ENCODE results near the gene NTM. TPM values are rescaled to one million over a fixed set of nuclear protein-coding genes. Genes with fewer than 3 reads are reported as not detected.

Gene NTM
- total and polyA plus RNA-seq, 4 experiments from 2014 or later, result not detected

GRCh38 chr11:132196928-132197327 lies 826.5 kb downstream of the NTM start:
- Histone ChIP-seq H3K4me1 (ENCODE audit: insufficient read depth, low read length) (no peaks in the 10 kb centered on the region), H3K36me3 (ENCODE audit: insufficient read depth, low read length) (no peaks in the 10 kb centered on the region), H3K4me3 (ENCODE audit: low read length in 2 of 2) (no peak overlapping the region), H3K9me3 (ENCODE audit: control insufficient read depth in 1 of 2, low read length in 2 of 2) (no peaks in the 10 kb centered on the region), H3K27me3 (ENCODE audit: insufficient read depth, low read length) (no peaks in the 10 kb centered on the region), H3K27ac (ENCODE audit: low read depth, low read length) (no peak overlapping the region)
- H3K4me1 Mint-ChIP-seq, result no peaks in the 10 kb centered on the region
- H3K27me3 Mint-ChIP-seq, result no peaks in the 10 kb centered on the region
- CTCF ChIA-PET (ENCODE audit: partially characterized antibody), result no interaction called here
- H3K9me3 Mint-ChIP-seq, result peaks cover 0 to 19% (median 6%) of the 10 kb centered on the region in 8 donors
- POLR2A ChIA-PET (ENCODE audit: partially characterized antibody), result no interaction called here
- H3K4me3 Mint-ChIP-seq, result no peak overlapping the region
- no peaks in the 10 kb centered on the region for H3K36me3 Mint-ChIP-seq
- intact Hi-C loops (cut with micrococcal nuclease), result no loop called here
- no peak for DNase-seq
- H3K27ac Mint-ChIP-seq, result no peak overlapping the region

GRCh38 chr11:132200353-132200936 lies 830.0 kb downstream of the NTM start:
- no peaks in the 10 kb centered on the region for H3K27me3 Mint-ChIP-seq
- no peak overlapping the region for H3K27ac ChIP-seq (ENCODE audit: low read depth, low read length)
- H3K4me1 ChIP-seq (ENCODE audit: insufficient read depth, low read length), result no peaks in the 10 kb centered on the region
- H3K9me3 ChIP-seq (ENCODE audit: control insufficient read depth in 1 of 2, low read length in 2 of 2), result no peaks in the 10 kb centered on the region
- no peaks in the 10 kb centered on the region for H3K4me1 Mint-ChIP-seq
- H3K27ac Mint-ChIP-seq, result no peak overlapping the region
- no peak overlapping the region for H3K4me3 Mint-ChIP-seq
- no peak overlapping the region for H3K4me3 ChIP-seq (ENCODE audit: low read length in 2 of 2)
- no peaks in the 10 kb centered on the region for H3K27me3 ChIP-seq (ENCODE audit: insufficient read depth, low read length)
- no peaks in the 10 kb centered on the region for H3K36me3 Mint-ChIP-seq
- no peaks in the 10 kb centered on the region for H3K36me3 ChIP-seq (ENCODE audit: insufficient read depth, low read length)
- ChIA-PET POLR2A (ENCODE audit: partially characterized antibody) (no interaction called here), CTCF (ENCODE audit: partially characterized antibody) (no interaction called here)
- intact Hi-C loops (cut with micrococcal nuclease), result no loop called here
- no peak for DNase-seq
- peaks cover 0 to 13% (median 4%) of the 10 kb centered on the region in 8 donors for H3K9me3 Mint-ChIP-seq

GRCh38 chr11:132202621-132203020 lies 832.2 kb downstream of the NTM start:
- Histone ChIP-seq H3K36me3 (ENCODE audit: insufficient read depth, low read length) (no peaks in the 10 kb centered on the region), H3K4me3 (ENCODE audit: low read length in 2 of 2) (no peak overlapping the region), H3K27me3 (ENCODE audit: insufficient read depth, low read length) (no peaks in the 10 kb centered on the region), H3K27ac (ENCODE audit: low read depth, low read length) (no peak overlapping the region), H3K4me1 (ENCODE audit: insufficient read depth, low read length) (no peaks in the 10 kb centered on the region), H3K9me3 (ENCODE audit: control insufficient read depth in 1 of 2, low read length in 2 of 2) (no peaks in the 10 kb centered on the region)
- ChIA-PET POLR2A (ENCODE audit: partially characterized antibody) (no interaction called here), CTCF (ENCODE audit: partially characterized antibody) (no interaction called here)
- Mint-ChIP-seq H3K27ac (no peak overlapping the region), H3K4me3 (no peak overlapping the region), H3K4me1 (no peaks in the 10 kb centered on the region), H3K36me3 (no peaks in the 10 kb centered on the region), H3K9me3 (peaks cover 0 to 6% (median 3%) of the 10 kb centered on the region in 8 donors), H3K27me3 (no peaks in the 10 kb centered on the region)
- DNase-seq, result no peak
- intact Hi-C loops (cut with micrococcal nuclease), result no loop called here

- Histone ChIP-seq H3K36me3 (ENCODE audit: insufficient read depth, low read length) (no peaks in the 10 kb centered on the region), H3K4me1 (ENCODE audit: insufficient read depth, low read length) (no peaks in the 10 kb centered on the region), H3K27me3 (ENCODE audit: insufficient read depth, low read length) (no peaks in the 10 kb centered on the region), H3K27ac (ENCODE audit: low read depth, low read length) (no peak overlapping the region), H3K9me3 (ENCODE audit: control insufficient read depth in 1 of 2, low read length in 2 of 2) (no peaks in the 10 kb centered on the region), H3K4me3 (ENCODE audit: low read length in 2 of 2) (no peak overlapping the region)
- Mint-ChIP-seq H3K27ac (no peak overlapping the region), H3K4me1 (no peaks in the 10 kb centered on the region), H3K36me3 (no peaks in the 10 kb centered on the region), H3K4me3 (no peak overlapping the region), H3K9me3 (peaks cover 0 to 6% (median 2%) of the 10 kb centered on the region in 8 donors), H3K27me3 (no peaks in the 10 kb centered on the region)
- intact Hi-C loops (cut with micrococcal nuclease), result no loop called here
- no peak for DNase-seq
- POLR2A ChIA-PET (ENCODE audit: partially characterized antibody), result no interaction called here
- CTCF ChIA-PET (ENCODE audit: partially characterized antibody), result no interaction called here
These were observed 834.6 kb downstream of the NTM start for GRCh38 chr11:132205006-132205405.

GRCh38 chr11:132205496-132205895 lies 835.1 kb downstream of the NTM start:
- H3K9me3 Mint-ChIP-seq, result peaks cover 0 to 7% (median 2%) of the 10 kb centered on the region in 8 donors
- Histone ChIP-seq H3K27ac (ENCODE audit: low read depth, low read length) (no peak overlapping the region), H3K27me3 (ENCODE audit: insufficient read depth, low read length) (no peaks in the 10 kb centered on the region), H3K4me1 (ENCODE audit: insufficient read depth, low read length) (no peaks in the 10 kb centered on the region), H3K9me3 (ENCODE audit: control insufficient read depth in 1 of 2, low read length in 2 of 2) (no peaks in the 10 kb centered on the region), H3K36me3 (ENCODE audit: insufficient read depth, low read length) (no peaks in the 10 kb centered on the region), H3K4me3 (ENCODE audit: low read length in 2 of 2) (no peak overlapping the region)
- intact Hi-C loops (cut with micrococcal nuclease), result no loop called here
- POLR2A ChIA-PET (ENCODE audit: partially characterized antibody), result no interaction called here
- H3K36me3 Mint-ChIP-seq, result no peaks in the 10 kb centered on the region
- no peak overlapping the region for H3K27ac Mint-ChIP-seq
- H3K4me3 Mint-ChIP-seq, result no peak overlapping the region
- no peak for DNase-seq
- H3K4me1 Mint-ChIP-seq, result no peaks in the 10 kb centered on the region
- no peaks in the 10 kb centered on the region for H3K27me3 Mint-ChIP-seq
- CTCF ChIA-PET (ENCODE audit: partially characterized antibody), result no interaction called here

- no peak overlapping the region for H3K4me3 Mint-ChIP-seq
- Histone ChIP-seq H3K36me3 (ENCODE audit: insufficient read depth, low read length) (no peaks in the 10 kb centered on the region), H3K27me3 (ENCODE audit: insufficient read depth, low read length) (no peaks in the 10 kb centered on the region), H3K4me1 (ENCODE audit: insufficient read depth, low read length) (no peaks in the 10 kb centered on the region), H3K4me3 (ENCODE audit: low read length in 2 of 2) (no peak overlapping the region), H3K9me3 (ENCODE audit: control insufficient read depth in 1 of 2, low read length in 2 of 2) (no peaks in the 10 kb centered on the region), H3K27ac (ENCODE audit: low read depth, low read length) (no peak overlapping the region)
- H3K27me3 Mint-ChIP-seq, result no peaks in the 10 kb centered on the region
- ChIA-PET CTCF (ENCODE audit: partially characterized antibody) (no interaction called here), POLR2A (ENCODE audit: partially characterized antibody) (no interaction called here)
- no peak for DNase-seq
- intact Hi-C loops (cut with micrococcal nuclease), result no loop called here
- H3K4me1 Mint-ChIP-seq, result no peaks in the 10 kb centered on the region
- H3K36me3 Mint-ChIP-seq, result no peaks in the 10 kb centered on the region
- H3K27ac Mint-ChIP-seq, result no peak overlapping the region
- H3K9me3 Mint-ChIP-seq, result peaks cover 0 to 2% (median under 1%) of the 10 kb centered on the region in 8 donors
These were observed 836.6 kb downstream of the NTM start for GRCh38 chr11:132206993-132207392.

GRCh38 chr11:132208477-132209055 lies 838.2 kb downstream of the NTM start:
- no peaks in the 10 kb centered on the region for H3K36me3 Mint-ChIP-seq
- H3K27me3 Mint-ChIP-seq, result no peaks in the 10 kb centered on the region
- H3K4me3 Mint-ChIP-seq, result no peak overlapping the region
- H3K27ac ChIP-seq (ENCODE audit: low read depth, low read length), result no peak overlapping the region
- H3K9me3 Mint-ChIP-seq, result peaks cover 0 to 4% (median under 1%) of the 10 kb centered on the region in 8 donors
- H3K4me3 ChIP-seq (ENCODE audit: low read length in 2 of 2), result no peak overlapping the region
- DNase-seq, result no peak
- H3K27ac Mint-ChIP-seq, result no peak overlapping the region
- no peaks in the 10 kb centered on the region for H3K4me1 Mint-ChIP-seq
- no peaks in the 10 kb centered on the region for H3K27me3 ChIP-seq (ENCODE audit: insufficient read depth, low read length)
- ChIA-PET CTCF (ENCODE audit: partially characterized antibody) (no interaction called here), POLR2A (ENCODE audit: partially characterized antibody) (no interaction called here)
- no peaks in the 10 kb centered on the region for H3K4me1 ChIP-seq (ENCODE audit: insufficient read depth, low read length)
- no peaks in the 10 kb centered on the region for H3K9me3 ChIP-seq (ENCODE audit: control insufficient read depth in 1 of 2, low read length in 2 of 2)
- no peaks in the 10 kb centered on the region for H3K36me3 ChIP-seq (ENCODE audit: insufficient read depth, low read length)
- intact Hi-C loops (cut with micrococcal nuclease), result no loop called here

Data from CD4-positive, alpha-beta memory T cell (primary cell).